ENCODE data around the gene NUP155. TPM values are rescaled to one million over a fixed set of nuclear protein-coding genes. Genes with fewer than 3 reads are reported as not detected.

The NUP155 gene
- total RNA-seq, 1 experiment from 2014 or later, result 63.9 TPM

DNA sequence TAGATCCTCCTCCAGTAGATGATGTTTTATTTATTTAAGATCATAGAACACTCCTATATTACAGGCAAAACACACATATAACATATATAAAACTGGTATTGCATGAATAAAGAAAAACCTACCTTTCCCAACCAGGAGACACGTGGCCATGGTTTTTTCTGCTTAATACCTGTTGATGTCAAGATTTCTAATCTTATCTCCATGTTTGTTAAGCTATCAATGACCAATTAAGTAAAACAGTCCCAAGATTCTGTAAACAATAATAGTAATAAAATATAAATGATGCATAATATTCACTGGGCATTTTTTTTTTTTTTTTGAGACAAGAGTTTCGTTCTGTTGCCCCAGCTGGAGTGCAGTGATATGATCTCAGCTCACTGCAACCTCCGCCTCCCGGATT, 123.4 kb downstream of the NUP155 start:
- intact Hi-C loops (cut with micrococcal nuclease; ENCODE audit: unreplicated experiment), result loop anchor here (5.0 kb wide), 1 partner anchor 40 kb away; no protein-coding TSS in a partner anchor
- Mint-ChIP-seq H3K9me3 (ENCODE audit: unreplicated experiment) (no peaks in the 10 kb centered on the region), H3K27ac (ENCODE audit: unreplicated experiment) (no peak overlapping the region), H3K27me3 (ENCODE audit: insufficient read depth, unreplicated experiment) (no peaks in the 10 kb centered on the region), H3K4me1 (ENCODE audit: low read depth, unreplicated experiment) (no peaks in the 10 kb centered on the region), H3K4me3 (ENCODE audit: unreplicated experiment) (peak overlapping the region; percentile 93), H3K36me3 (ENCODE audit: insufficient read depth, unreplicated experiment) (peaks cover 9% of the 10 kb centered on the region)
- TF ChIP-seq, protein P1, sequence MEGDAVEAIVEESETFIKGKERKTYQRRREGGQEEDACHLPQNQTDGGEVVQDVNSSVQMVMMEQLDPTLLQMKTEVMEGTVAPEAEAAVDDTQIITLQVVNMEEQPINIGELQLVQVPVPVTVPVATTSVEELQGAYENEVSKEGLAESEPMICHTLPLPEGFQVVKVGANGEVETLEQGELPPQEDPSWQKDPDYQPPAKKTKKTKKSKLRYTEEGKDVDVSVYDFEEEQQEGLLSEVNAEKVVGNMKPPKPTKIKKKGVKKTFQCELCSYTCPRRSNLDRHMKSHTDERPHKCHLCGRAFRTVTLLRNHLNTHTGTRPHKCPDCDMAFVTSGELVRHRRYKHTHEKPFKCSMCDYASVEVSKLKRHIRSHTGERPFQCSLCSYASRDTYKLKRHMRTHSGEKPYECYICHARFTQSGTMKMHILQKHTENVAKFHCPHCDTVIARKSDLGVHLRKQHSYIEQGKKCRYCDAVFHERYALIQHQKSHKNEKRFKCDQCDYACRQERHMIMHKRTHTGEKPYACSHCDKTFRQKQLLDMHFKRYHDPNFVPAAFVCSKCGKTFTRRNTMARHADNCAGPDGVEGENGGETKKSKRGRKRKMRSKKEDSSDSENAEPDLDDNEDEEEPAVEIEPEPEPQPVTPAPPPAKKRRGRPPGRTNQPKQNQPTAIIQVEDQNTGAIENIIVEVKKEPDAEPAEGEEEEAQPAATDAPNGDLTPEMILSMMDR (IDR thresholded peaks at IDR 0.05; ENCODE audit: insufficient read depth in 1 of 2, low read depth in 1 of 2, low read length in 1 of 2, severe bottlenecking in 1 of 2, unreplicated experiment in 1 of 2), result no peak
- no peaks in the 10 kb centered on the region for H3K27me3 ChIP-seq (replicated peaks; ENCODE audit: control insufficient read depth, insufficient read depth, low read length)
- no peak for DNase-seq
- CTCF ChIA-PET, result no interaction called here
- POLR2A ChIA-PET, result no interaction called here
- no peaks in the 10 kb centered on the region for H3K4me1 ChIP-seq
- H3K4me3 ChIP-seq (ENCODE audit: low read depth, low read length), result no peak overlapping the region
- BruUV-seq (replicated peaks), result no TSS peak
- H3K9me3 ChIP-seq, result no peaks in the 10 kb centered on the region
- H3K36me3 ChIP-seq (ENCODE audit: control insufficient read depth, insufficient read depth, low read length), result no peaks in the 10 kb centered on the region

GRCh38 chr5:37247036-37247435, 123.9 kb downstream of the NUP155 start:
- POLR2A ChIA-PET, result no interaction called here

More at GRCh38 chr5:37247036-37247435, 123.9 kb downstream of the NUP155 start:
- Mint-ChIP-seq H3K27ac (ENCODE audit: unreplicated experiment) (no peak overlapping the region), H3K36me3 (ENCODE audit: insufficient read depth, unreplicated experiment) (peaks cover 4% of the 10 kb centered on the region), H3K4me3 (ENCODE audit: unreplicated experiment) (no peak overlapping the region), H3K9me3 (ENCODE audit: unreplicated experiment) (no peaks in the 10 kb centered on the region), H3K4me1 (ENCODE audit: low read depth, unreplicated experiment) (no peaks in the 10 kb centered on the region), H3K27me3 (ENCODE audit: insufficient read depth, unreplicated experiment) (no peaks in the 10 kb centered on the region)
- BruUV-seq (replicated peaks), result no TSS peak
- H3K9me3 ChIP-seq, result no peaks in the 10 kb centered on the region
- TF ChIP-seq, protein P1 (IDR thresholded peaks at IDR 0.05; ENCODE audit: insufficient read depth in 1 of 2, low read depth in 1 of 2, low read length in 1 of 2, severe bottlenecking in 1 of 2, unreplicated experiment in 1 of 2), result no peak
- intact Hi-C loops (cut with micrococcal nuclease; ENCODE audit: unreplicated experiment), result loop anchor here (5.0 kb wide), 1 partner anchor 40 kb away; no protein-coding TSS in a partner anchor
- DNase-seq, result no peak
- no peaks in the 10 kb centered on the region for H3K27me3 ChIP-seq (replicated peaks; ENCODE audit: control insufficient read depth, insufficient read depth, low read length)
- CTCF ChIA-PET, result no interaction called here
- no peaks in the 10 kb centered on the region for H3K36me3 ChIP-seq (ENCODE audit: control insufficient read depth, insufficient read depth, low read length)
- no peaks in the 10 kb centered on the region for H3K4me1 ChIP-seq
- no peak overlapping the region for H3K4me3 ChIP-seq (ENCODE audit: low read depth, low read length)

Other genes starting within 250 kb of the NUP155 start
- 15.3 and 17.3 TPM in 2 replicates for gene CPLANE1, start 121.7 kb downstream of the NUP155 start, total RNA-seq (2022)
- 40.2 and 40.9 TPM in 2 replicates for gene WDR70, start 8.2 kb upstream of the NUP155 start, total RNA-seq (2022)